Astrocyte (in vitro differentiated cells and primary cell): Measurements from ENCODE around the gene APMAP.

Source experiments
- CTCF ChIP-seq: IDR thresholded peaks from 2 replicates; pipeline ENCODE4 v1.5.1; 2011; ENCODE audit warnings: low read depth, mild to moderate bottlenecking, inconsistent platforms, low read length, moderate library complexity; ENCODE audit not compliant: insufficient read depth
- EZH2 ChIP-seq: IDR thresholded peaks from 2 replicates; pipeline ENCODE4 v1.6.1; 2012; ENCODE audit warnings: mild to moderate bottlenecking, low read length, inconsistent platforms; ENCODE audit not compliant: insufficient read depth

- TF ChIP-seq CTCF (no peak), EZH2 (no peak)
Measured at GRCh38 chr20:24953621-24954133, 38.9 kb downstream of the APMAP start.
